AG04449 (cell line): ENCODE measurements around the gene SLC35E1.

Experiments
- CTCF ChIA-PET: fragments of 350-600 bp; formaldehyde crosslinking; extraction: SDS; loops from one replicate; lab custom pipeline; 2021; ENCODE audit warnings: antibody characterized with exemption; lab: Yijun Ruan, JAX
- POLR2A ChIA-PET: fragments of 400-600, 350-600 bp; formaldehyde crosslinking; extraction: SDS; loops from one replicate; lab custom pipeline; 2020; ENCODE audit warnings: antibody characterized with exemption, inconsistent platforms; lab: Yijun Ruan, JAX
- DNase-seq: peaks from one replicate; pipeline ENCODE4 v3.0.0-alpha.2; 2010; ENCODE audit warnings: low read depth, low spot score
- H3K4me3 ChIP-seq: 2 replicates; pipeline ENCODE4 v1.5.1; 2011; ENCODE audit warnings: low read depth, mild to moderate bottlenecking, control low read depth, low read length
- TF ChIP-seq, protein P1 (sequence below): IDR thresholded peaks from one replicate; pipeline ENCODE4 v1.5.1; 2011; ENCODE audit warnings: mild to moderate bottlenecking, moderate library complexity, low read length, control low read depth, inconsistent platforms; ENCODE audit not compliant: insufficient read depth; ENCODE audit errors: missing control alignments

Gene SLC35E1

DNA sequence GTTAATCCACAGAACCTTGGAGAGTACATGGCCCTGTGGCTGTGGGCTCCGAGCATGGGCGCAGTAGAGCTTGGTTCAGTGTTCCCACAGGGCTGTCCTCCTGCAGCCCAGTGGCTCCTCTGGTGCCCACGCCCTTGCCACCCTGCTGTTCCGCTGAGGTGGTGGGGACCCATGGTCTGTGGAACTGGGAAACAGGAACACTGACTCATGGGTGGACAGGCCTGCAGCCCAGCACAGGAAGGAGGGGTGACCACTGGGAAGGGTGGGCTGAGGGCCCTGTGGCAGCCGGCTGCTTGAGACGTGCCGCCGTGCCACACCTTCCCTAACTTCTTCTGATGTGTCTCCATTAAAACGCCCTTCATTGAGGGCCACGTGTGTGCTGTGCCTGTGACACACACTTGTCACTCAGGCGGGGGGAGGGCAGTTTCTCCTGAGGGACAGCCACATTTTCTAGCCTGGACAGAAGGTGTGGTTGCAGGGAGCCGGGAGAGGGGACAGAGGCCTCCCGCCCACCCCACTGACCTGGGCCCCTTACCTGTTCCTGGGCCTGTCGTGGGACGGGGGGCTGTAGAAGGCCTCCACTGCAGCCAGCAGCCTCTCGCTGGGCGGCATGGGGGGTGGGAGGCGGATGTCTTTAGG, 51.1 kb downstream of the SLC35E1 start:
- CTCF ChIA-PET: no interaction called here
- no peak overlapping the region for H3K4me3 ChIP-seq
- TF ChIP-seq, protein P1, sequence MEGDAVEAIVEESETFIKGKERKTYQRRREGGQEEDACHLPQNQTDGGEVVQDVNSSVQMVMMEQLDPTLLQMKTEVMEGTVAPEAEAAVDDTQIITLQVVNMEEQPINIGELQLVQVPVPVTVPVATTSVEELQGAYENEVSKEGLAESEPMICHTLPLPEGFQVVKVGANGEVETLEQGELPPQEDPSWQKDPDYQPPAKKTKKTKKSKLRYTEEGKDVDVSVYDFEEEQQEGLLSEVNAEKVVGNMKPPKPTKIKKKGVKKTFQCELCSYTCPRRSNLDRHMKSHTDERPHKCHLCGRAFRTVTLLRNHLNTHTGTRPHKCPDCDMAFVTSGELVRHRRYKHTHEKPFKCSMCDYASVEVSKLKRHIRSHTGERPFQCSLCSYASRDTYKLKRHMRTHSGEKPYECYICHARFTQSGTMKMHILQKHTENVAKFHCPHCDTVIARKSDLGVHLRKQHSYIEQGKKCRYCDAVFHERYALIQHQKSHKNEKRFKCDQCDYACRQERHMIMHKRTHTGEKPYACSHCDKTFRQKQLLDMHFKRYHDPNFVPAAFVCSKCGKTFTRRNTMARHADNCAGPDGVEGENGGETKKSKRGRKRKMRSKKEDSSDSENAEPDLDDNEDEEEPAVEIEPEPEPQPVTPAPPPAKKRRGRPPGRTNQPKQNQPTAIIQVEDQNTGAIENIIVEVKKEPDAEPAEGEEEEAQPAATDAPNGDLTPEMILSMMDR: no peak
- POLR2A ChIA-PET: no interaction called here
- no peak for DNase-seq

GRCh38 chr19:16520074-16520973, 51.9 kb downstream of the SLC35E1 start:
- ChIA-PET CTCF (no interaction called here), POLR2A (no interaction called here)

GRCh38 chr19:16519230-16519687, 53.0 kb downstream of the SLC35E1 start:
- CTCF ChIA-PET: no interaction called here
- POLR2A ChIA-PET: no interaction called here
- no peak for DNase-seq
- H3K4me3 ChIP-seq: no peak overlapping the region
- TF ChIP-seq, protein P1: no peak

More at GRCh38 chr19:16520074-16520973, 51.9 kb downstream of the SLC35E1 start:
- TF ChIP-seq, protein P1: no peak
- no peak overlapping the region for H3K4me3 ChIP-seq
- no peak for DNase-seq

- CTCF ChIA-PET: no interaction called here
- POLR2A ChIA-PET: no interaction called here
- no peak overlapping the region for H3K4me3 ChIP-seq
- TF ChIP-seq, protein P1: no peak
- DNase-seq: no peak
These were observed 53.6 kb downstream of the SLC35E1 start for GRCh38 chr19:16518483-16519229.

GRCh38 chr19:16518061-16518460, 54.2 kb downstream of the SLC35E1 start:
- DNase-seq: no peak
- CTCF ChIA-PET: interaction anchor here (0.7 to 1.4 kb wide), 2 partner anchors 10 to 22 kb away, joined by 3 read pairs; partner anchors contain the start of genes C19orf44 and CALR3
- no peak overlapping the region for H3K4me3 ChIP-seq
- TF ChIP-seq, protein P1: no peak
- POLR2A ChIA-PET: no interaction called here
